GM12891 (cell line): ENCODE data around the gene PPP1R1B.

Experiments
- DNase-seq: peaks from one replicate; pipeline ENCODE4 v3.0.0; 2011; ENCODE audit warnings: low spot score; ENCODE audit not compliant: insufficient read length
- FAIRE-seq: peaks from 2 replicates; lab custom pipeline; 2011; peaks lifted over from hg19 to GRCh38; lab: Jason Lieb, UNC
- PAX5 ChIP-seq: IDR thresholded peaks from 2 replicates; pipeline ENCODE4 v1.6.1; 2011; ENCODE audit warnings: low read length, moderate library complexity, mild to moderate bottlenecking; ENCODE audit not compliant: insufficient read depth, severe bottlenecking
- POLR2A ChIP-seq: IDR thresholded peaks from 2 replicates; pipeline ENCODE4 v1.6.1; 2011; ENCODE audit warnings: low read depth, low read length, control low read depth
- POLR2AphosphoS5 ChIP-seq: IDR thresholded peaks from 2 replicates; pipeline ENCODE4 v1.6.1; 2011; ENCODE audit warnings: low read depth, low read length, control low read depth
- POU2F2 ChIP-seq: IDR thresholded peaks from 2 replicates; pipeline ENCODE4 v1.6.1; 2011; ENCODE audit warnings: low read depth, mild to moderate bottlenecking, control low read depth, low read length, moderate library complexity
- SPI1 ChIP-seq: IDR thresholded peaks from 2 replicates; pipeline ENCODE4 v1.6.1; 2011; ENCODE audit warnings: low read depth, low read length, control low read depth
- TAF1 ChIP-seq: IDR thresholded peaks from 2 replicates; pipeline ENCODE4 v1.6.1; 2011; ENCODE audit warnings: low read depth, low read length, control low read depth

The PPP1R1B gene

GRCh38 chr17:39639566-39640458 is 13.1 kb downstream of the PPP1R1B start:
- no peak for FAIRE-seq

GRCh38 chr17:39640591-39641031 is 13.9 kb downstream of the PPP1R1B start:
- no peak for DNase-seq
- FAIRE-seq = no peak
- TF ChIP-seq POLR2A (no peak), POU2F2 (no peak), PAX5 (no peak), POLR2AphosphoS5 (no peak), SPI1 (no peak), TAF1 (no peak)

More at GRCh38 chr17:39639566-39640458, 13.1 kb downstream of the PPP1R1B start:
- DNase-seq = no peak
- TF ChIP-seq PAX5 = no peak
- TF ChIP-seq SPI1 = no peak
- no peak for TF ChIP-seq POLR2AphosphoS5
- no peak for TF ChIP-seq TAF1
- TF ChIP-seq POLR2A = no peak
- no peak for TF ChIP-seq POU2F2

- no peak for DNase-seq
- TF ChIP-seq POLR2A = no peak
- TF ChIP-seq SPI1 = no peak
- no peak for TF ChIP-seq PAX5
- TF ChIP-seq TAF1 = no peak
- TF ChIP-seq POU2F2 = no peak
- no peak for FAIRE-seq
These were observed 14.3 kb downstream of the PPP1R1B start for GRCh38 chr17:39641097-39641496.

GRCh38 chr17:39641883-39642282 is 15.1 kb downstream of the PPP1R1B start:
- TF ChIP-seq POU2F2 (no peak), POLR2AphosphoS5 (no peak)
- FAIRE-seq = no peak
- no peak for DNase-seq

- FAIRE-seq (no peak), DNase-seq (no peak)
- no peak for TF ChIP-seq PAX5
These were observed 15.7 kb downstream of the PPP1R1B start for GRCh38 chr17:39642291-39643074.

GRCh38 chr17:39643271-39643670 is 16.5 kb downstream of the PPP1R1B start:
- no peak for DNase-seq
- TF ChIP-seq TAF1 (no peak), POLR2AphosphoS5 (no peak), POU2F2 (no peak), POLR2A (no peak), PAX5 (no peak), SPI1 (no peak)
- no peak for FAIRE-seq

GRCh38 chr17:39647256-39647655 is 20.5 kb downstream of the PPP1R1B start:
- no peak for DNase-seq
- no peak for TF ChIP-seq SPI1
- no peak for TF ChIP-seq PAX5
- no peak for TF ChIP-seq POLR2A
- TF ChIP-seq POLR2AphosphoS5 = no peak
- no peak for TF ChIP-seq POU2F2
- no peak for TF ChIP-seq TAF1
- no peak for FAIRE-seq

- TF ChIP-seq POU2F2 (no peak), PAX5 (no peak), POLR2A (no peak), SPI1 (no peak), TAF1 (no peak)
- DNase-seq (no peak), FAIRE-seq (no peak)
These were observed 22.0 kb downstream of the PPP1R1B start for GRCh38 chr17:39648616-39649366.

GRCh38 chr17:39650121-39650579 is 23.4 kb downstream of the PPP1R1B start:
- no peak for TF ChIP-seq POLR2AphosphoS5
- DNase-seq = no peak
- no peak for FAIRE-seq

- FAIRE-seq (no peak), DNase-seq (no peak)
- no peak for TF ChIP-seq PAX5
- TF ChIP-seq POLR2A = no peak
These were observed 25.3 kb downstream of the PPP1R1B start for GRCh38 chr17:39651923-39652586.
